GM18520 (cell line): ENCODE data around the gene TRAPPC1.
"Not testable (repeated sequence)": the region's sequence is repeated elsewhere in the genome, so short reads cannot be mapped to it uniquely, and the experiment has no call there.

Experiments used
- ATAC-seq: cut with Tn5 transposase; IDR thresholded peaks from one replicate; pipeline ENCODE4 v1.9.1; 2021; ENCODE audit not compliant: unreplicated experiment

TRAPPC1 gene

GRCh38 chr17:7931709-7932482 lies at the start of gene TRAPPC1, which contains the start of gene CNTROB:
Gene TRAPPC1 (minus strand): TSS chr17:7931946. CDS start chr17:7931829, 117 bp downstream.
Gene CNTROB (plus strand): TSS chr17:7932206. CDS start chr17:7933080, 874 bp downstream.
- ATAC-seq: peak; percentile 94

- ATAC-seq: no peak
Observed at GRCh38 chr17:7977805-7978204, 46.1 kb upstream of the TRAPPC1 start.

GRCh38 chr17:7977039-7977438 lies 45.3 kb upstream of the TRAPPC1 start:
- no peak for ATAC-seq

GRCh38 chr17:7974638-7975131 lies 42.9 kb upstream of the TRAPPC1 start:
- ATAC-seq: no peak

- ATAC-seq: no peak
Observed at GRCh38 chr17:7972131-7972785, 40.5 kb upstream of the TRAPPC1 start.

GRCh38 chr17:7971651-7972050 lies 39.9 kb upstream of the TRAPPC1 start:
- no peak for ATAC-seq

GRCh38 chr17:7969433-7969832 lies 37.7 kb upstream of the TRAPPC1 start:
- ATAC-seq: no peak

- no peak for ATAC-seq
Observed at GRCh38 chr17:7967751-7968150, 36.0 kb upstream of the TRAPPC1 start.

- no peak for ATAC-seq
Observed at GRCh38 chr17:7961421-7961820, 29.7 kb upstream of the TRAPPC1 start.

- no peak for ATAC-seq
Observed at GRCh38 chr17:7959503-7960253, 27.9 kb upstream of the TRAPPC1 start.

- ATAC-seq: no peak
Observed at GRCh38 chr17:7956228-7956965, 24.7 kb upstream of the TRAPPC1 start.

GRCh38 chr17:7955414-7956227 lies 23.9 kb upstream of the TRAPPC1 start:
- ATAC-seq: no peak

- not testable (repeated sequence) for ATAC-seq
Observed at GRCh38 chr17:7953266-7953665, 21.5 kb upstream of the TRAPPC1 start.

- no peak for ATAC-seq
Observed at GRCh38 chr17:7951143-7951792, 19.5 kb upstream of the TRAPPC1 start.

- no peak for ATAC-seq
Observed at GRCh38 chr17:7950578-7950977, 18.8 kb upstream of the TRAPPC1 start.

- ATAC-seq: no peak
Observed at GRCh38 chr17:7947651-7948050, 15.9 kb upstream of the TRAPPC1 start.

GRCh38 chr17:7946441-7946840 lies 14.7 kb upstream of the TRAPPC1 start:
- no peak for ATAC-seq

- ATAC-seq: no peak
Observed at GRCh38 chr17:7945651-7946050, 13.9 kb upstream of the TRAPPC1 start.

GRCh38 chr17:7944326-7944725 lies 12.6 kb upstream of the TRAPPC1 start:
- ATAC-seq: no peak
